ENCODE measurements around the gene DHDH. TPM values are rescaled to one million over a fixed set of nuclear protein-coding genes. Genes with fewer than 3 reads are reported as not detected.

DHDH gene
- total and polyA plus RNA-seq, 2 of the 13 experiments (the other 11 are each of a cell fraction or from before 2014, with no cell fraction given), result 0.13 to 0.91 TPM

DNA sequence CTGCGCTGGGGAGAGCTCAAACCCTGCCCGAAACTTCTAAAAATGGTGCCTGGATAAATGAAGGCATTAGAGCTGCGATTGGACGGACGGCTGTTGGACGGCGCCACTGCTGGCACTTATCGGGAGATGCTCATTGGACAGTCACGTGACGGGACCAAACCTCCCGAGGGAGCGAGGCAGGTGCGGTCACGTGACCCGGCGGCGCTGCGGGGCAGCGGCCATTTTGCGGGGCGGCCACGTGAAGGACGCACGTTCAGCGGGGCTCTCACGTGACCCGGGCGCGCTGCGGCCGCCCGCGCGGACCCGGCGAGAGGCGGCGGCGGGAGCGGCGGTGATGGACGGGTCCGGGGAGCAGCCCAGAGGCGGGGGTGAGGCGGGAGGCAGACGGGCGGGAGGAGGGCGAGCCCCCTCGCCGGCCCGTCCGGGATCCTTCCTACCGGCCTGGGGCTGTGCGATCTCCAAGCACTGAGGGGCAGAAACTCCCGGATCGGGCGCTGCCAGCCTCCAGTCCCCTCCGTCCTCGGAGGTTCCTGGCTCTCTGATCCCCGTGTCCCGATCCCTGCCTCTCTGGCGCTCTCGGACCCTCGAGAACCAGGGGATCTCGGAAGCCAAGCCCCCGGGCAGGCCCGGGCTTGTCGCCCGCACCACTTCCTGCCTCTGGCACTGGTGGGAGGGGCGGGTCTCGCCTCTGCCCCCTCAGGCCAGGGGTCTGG, 21.3 kb downstream of the DHDH start, which contains the start of gene BAX (continued):
- TF ChIP-seq, protein P1, sequence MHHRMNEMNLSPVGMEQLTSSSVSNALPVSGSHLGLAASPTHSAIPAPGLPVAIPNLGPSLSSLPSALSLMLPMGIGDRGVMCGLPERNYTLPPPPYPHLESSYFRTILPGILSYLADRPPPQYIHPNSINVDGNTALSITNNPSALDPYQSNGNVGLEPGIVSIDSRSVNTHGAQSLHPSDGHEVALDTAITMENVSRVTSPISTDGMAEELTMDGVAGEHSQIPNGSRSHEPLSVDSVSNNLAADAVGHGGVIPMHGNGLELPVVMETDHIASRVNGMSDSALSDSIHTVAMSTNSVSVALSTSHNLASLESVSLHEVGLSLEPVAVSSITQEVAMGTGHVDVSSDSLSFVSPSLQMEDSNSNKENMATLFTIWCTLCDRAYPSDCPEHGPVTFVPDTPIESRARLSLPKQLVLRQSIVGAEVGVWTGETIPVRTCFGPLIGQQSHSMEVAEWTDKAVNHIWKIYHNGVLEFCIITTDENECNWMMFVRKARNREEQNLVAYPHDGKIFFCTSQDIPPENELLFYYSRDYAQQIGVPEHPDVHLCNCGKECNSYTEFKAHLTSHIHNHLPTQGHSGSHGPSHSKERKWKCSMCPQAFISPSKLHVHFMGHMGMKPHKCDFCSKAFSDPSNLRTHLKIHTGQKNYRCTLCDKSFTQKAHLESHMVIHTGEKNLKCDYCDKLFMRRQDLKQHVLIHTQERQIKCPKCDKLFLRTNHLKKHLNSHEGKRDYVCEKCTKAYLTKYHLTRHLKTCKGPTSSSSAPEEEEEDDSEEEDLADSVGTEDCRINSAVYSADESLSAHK (CRISPR knock-in tag; IDR thresholded peaks at IDR 0.05; ENCODE audit: borderline replicate concordance), result no peak
- TF ChIP-seq CBX2 (IDR thresholded peaks at IDR 0.05; ENCODE audit: low read depth, low read length) (no peak), CBX2 (CRISPR knock-in tag; IDR thresholded peaks at IDR 0.05; ENCODE audit: low read depth) (no peak), ZC3H13 (CRISPR knock-in tag; IDR thresholded peaks at IDR 0.05) (no peak; the same call in 1 of the 2 replicates), KAT7 (CRISPR knock-in tag; IDR thresholded peaks at IDR 0.05; ENCODE audit: borderline replicate concordance) (peak; percentile 57; the same call in 1 of the 2 replicates), GPN1 (CRISPR knock-in tag; IDR thresholded peaks at IDR 0.05; ENCODE audit: borderline replicate concordance) (no peak), HNF4A (CRISPR knock-in tag; IDR thresholded peaks at IDR 0.05) (no peak; the same call in 1 of the 2 replicates), NR2F6 (IDR thresholded peaks at IDR 0.05) (no peak), NR2F6 (CRISPR knock-in tag; IDR thresholded peaks at IDR 0.05) (peak; percentile 13; the same call in 1 of the 2 replicates), RBFOX2 (IDR thresholded peaks at IDR 0.05; ENCODE audit: low read depth, low read length) (peak; percentile 99), FOSL1 (CRISPR knock-in tag; IDR thresholded peaks at IDR 0.05; ENCODE audit: borderline replicate concordance) (no peak), NR2C2 (CRISPR knock-in tag; IDR thresholded peaks at IDR 0.05; ENCODE audit: borderline replicate concordance) (peak; percentile 77), ZNF589 (CRISPR knock-in tag; conservative IDR thresholded peaks at IDR 0.05) (no peak), MIER3 (CRISPR knock-in tag; IDR thresholded peaks at IDR 0.05; ENCODE audit: borderline replicate concordance) (no peak), STAT5B (CRISPR knock-in tag; IDR thresholded peaks at IDR 0.05) (peak; percentile 21; the same call in 1 of the 2 replicates), JARID2 (CRISPR knock-in tag; IDR thresholded peaks at IDR 0.05; ENCODE audit: insufficient replicate concordance) (no peak), ZNF446 (CRISPR knock-in tag; IDR thresholded peaks at IDR 0.05) (no peak), KDM1A (CRISPR knock-in tag; IDR thresholded peaks at IDR 0.05) (no peak)
- TF ChIP-seq, protein P2, sequence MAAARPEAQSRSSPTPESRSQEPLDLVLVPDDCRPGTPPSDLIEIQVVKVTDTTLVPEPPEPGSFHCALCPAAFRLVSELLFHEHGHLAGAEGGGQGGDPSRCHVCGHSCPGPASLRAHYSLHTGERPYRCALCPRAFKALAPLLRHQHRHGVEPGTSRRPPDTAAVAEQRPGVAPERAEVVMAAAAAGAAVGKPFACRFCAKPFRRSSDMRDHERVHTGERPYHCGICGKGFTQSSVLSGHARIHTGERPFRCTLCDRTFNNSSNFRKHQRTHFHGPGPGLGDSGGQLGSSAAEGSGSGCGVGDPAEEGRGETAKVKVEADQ (CRISPR knock-in tag; IDR thresholded peaks at IDR 0.05; ENCODE audit: borderline replicate concordance), result peak; percentile 90; the same call in 1 of the 2 replicates
- TF ChIP-seq, protein P3, sequence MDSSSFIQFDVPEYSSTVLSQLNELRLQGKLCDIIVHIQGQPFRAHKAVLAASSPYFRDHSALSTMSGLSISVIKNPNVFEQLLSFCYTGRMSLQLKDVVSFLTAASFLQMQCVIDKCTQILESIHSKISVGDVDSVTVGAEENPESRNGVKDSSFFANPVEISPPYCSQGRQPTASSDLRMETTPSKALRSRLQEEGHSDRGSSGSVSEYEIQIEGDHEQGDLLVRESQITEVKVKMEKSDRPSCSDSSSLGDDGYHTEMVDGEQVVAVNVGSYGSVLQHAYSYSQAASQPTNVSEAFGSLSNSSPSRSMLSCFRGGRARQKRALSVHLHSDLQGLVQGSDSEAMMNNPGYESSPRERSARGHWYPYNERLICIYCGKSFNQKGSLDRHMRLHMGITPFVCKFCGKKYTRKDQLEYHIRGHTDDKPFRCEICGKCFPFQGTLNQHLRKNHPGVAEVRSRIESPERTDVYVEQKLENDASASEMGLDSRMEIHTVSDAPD (CRISPR knock-in tag; IDR thresholded peaks at IDR 0.05), result no peak
- TF ChIP-seq, protein P4, sequence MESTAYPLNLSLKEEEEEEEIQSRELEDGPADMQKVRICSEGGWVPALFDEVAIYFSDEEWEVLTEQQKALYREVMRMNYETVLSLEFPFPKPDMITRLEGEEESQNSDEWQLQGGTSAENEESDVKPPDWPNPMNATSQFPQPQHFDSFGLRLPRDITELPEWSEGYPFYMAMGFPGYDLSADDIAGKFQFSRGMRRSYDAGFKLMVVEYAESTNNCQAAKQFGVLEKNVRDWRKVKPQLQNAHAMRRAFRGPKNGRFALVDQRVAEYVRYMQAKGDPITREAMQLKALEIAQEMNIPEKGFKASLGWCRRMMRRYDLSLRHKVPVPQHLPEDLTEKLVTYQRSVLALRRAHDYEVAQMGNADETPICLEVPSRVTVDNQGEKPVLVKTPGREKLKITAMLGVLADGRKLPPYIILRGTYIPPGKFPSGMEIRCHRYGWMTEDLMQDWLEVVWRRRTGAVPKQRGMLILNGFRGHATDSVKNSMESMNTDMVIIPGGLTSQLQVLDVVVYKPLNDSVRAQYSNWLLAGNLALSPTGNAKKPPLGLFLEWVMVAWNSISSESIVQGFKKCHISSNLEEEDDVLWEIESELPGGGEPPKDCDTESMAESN (CRISPR knock-in tag; conservative IDR thresholded peaks at IDR 0.05), result peak; percentile 78; the same call in 1 of the 2 replicates
- TF ChIP-seq, protein P5, sequence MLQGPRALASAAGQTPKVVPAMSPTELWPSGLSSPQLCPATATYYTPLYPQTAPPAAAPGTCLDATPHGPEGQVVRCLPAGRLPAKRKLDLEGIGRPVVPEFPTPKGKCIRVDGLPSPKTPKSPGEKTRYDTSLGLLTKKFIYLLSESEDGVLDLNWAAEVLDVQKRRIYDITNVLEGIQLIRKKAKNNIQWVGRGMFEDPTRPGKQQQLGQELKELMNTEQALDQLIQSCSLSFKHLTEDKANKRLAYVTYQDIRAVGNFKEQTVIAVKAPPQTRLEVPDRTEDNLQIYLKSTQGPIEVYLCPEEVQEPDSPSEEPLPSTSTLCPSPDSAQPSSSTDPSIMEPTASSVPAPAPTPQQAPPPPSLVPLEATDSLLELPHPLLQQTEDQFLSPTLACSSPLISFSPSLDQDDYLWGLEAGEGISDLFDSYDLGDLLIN (CRISPR knock-in tag; IDR thresholded peaks at IDR 0.05; ENCODE audit: borderline replicate concordance), result 0 out of 2 replicates have a peak, but pooled peaks have one; percentile 49
